M059J (cell line): ENCODE results near the gene MPP2. TPM values are rescaled to one million over a fixed set of nuclear protein-coding genes. Genes with fewer than 3 reads are reported as not detected.
A peak's percentile ranks its signal among the peaks of the same experiment; 100 is the strongest.
"Not testable (repeated sequence)": the region's sequence is repeated elsewhere in the genome, so short reads cannot be mapped to it uniquely, and the experiment has no call there.

Source experiments
- DNase-seq: peaks from one replicate; pipeline ENCODE4 v3.0.0-alpha.2; 2012; ENCODE audit warnings: low read depth
- total RNA-seq: library from RNA; depleted of rRNA; stranded (reverse); fragments of >200 nt; shearing (Covaris generic); gene quantifications from 2 replicates; pipeline ENCODE4 v1.2.3, GENCODE V29; 2014; rRNA removed

MPP2 gene
- total RNA-seq, result 2.5 and 4.4 TPM in 2 replicates

GRCh38 chr17:43907425-43907981, at the start of gene MPP2:
MPP2 (minus strand) TSS chr17:43907536; CDS start chr17:43904460, 3,076 bp downstream.
- peak; percentile 28 for DNase-seq

- DNase-seq, result no peak
Measured at GRCh38 chr17:43956222-43956621, 48.9 kb upstream of the MPP2 start.

- no peak for DNase-seq
Measured at GRCh38 chr17:43953746-43954145, 46.4 kb upstream of the MPP2 start, which contains the start of gene PYY. PYY (minus strand) TSS chr17:43953940; CDS start chr17:43953483, 457 bp downstream.

GRCh38 chr17:43952724-43953666, 45.7 kb upstream of the MPP2 start:
- no peak for DNase-seq

- DNase-seq, result no peak
Measured at GRCh38 chr17:43952351-43952723, 45.0 kb upstream of the MPP2 start.

- DNase-seq, result no peak
Measured at GRCh38 chr17:43951750-43952149, 44.4 kb upstream of the MPP2 start.

- no peak for DNase-seq
Measured at GRCh38 chr17:43950554-43950953, 43.2 kb upstream of the MPP2 start.

GRCh38 chr17:43949781-43950180, 42.4 kb upstream of the MPP2 start:
- peak; percentile 48 for DNase-seq

- no peak for DNase-seq
Measured at GRCh38 chr17:43946781-43947180, 39.4 kb upstream of the MPP2 start.

GRCh38 chr17:43945074-43945829, 37.9 kb upstream of the MPP2 start:
- DNase-seq, result peak; percentile 60

- no peak for DNase-seq
Measured at GRCh38 chr17:43942051-43942685, 34.8 kb upstream of the MPP2 start, which contains the start of gene PPY. PPY (minus strand) TSS chr17:43942476; CDS start chr17:43941654, 822 bp downstream.

- peak; percentile 48 for DNase-seq
Measured at GRCh38 chr17:43940630-43941029, 33.3 kb upstream of the MPP2 start.

- DNase-seq, result no peak
Measured at GRCh38 chr17:43939886-43940285, 32.5 kb upstream of the MPP2 start.

GRCh38 chr17:43939452-43939851, 32.1 kb upstream of the MPP2 start:
- DNase-seq, result not testable (repeated sequence)

GRCh38 chr17:43938838-43939182, 31.5 kb upstream of the MPP2 start:
- DNase-seq, result no peak

GRCh38 chr17:43936434-43936833, 29.1 kb upstream of the MPP2 start:
- peak; percentile 21 for DNase-seq

GRCh38 chr17:43935926-43936261, 28.6 kb upstream of the MPP2 start:
- no peak for DNase-seq

GRCh38 chr17:43935204-43935925, 28.0 kb upstream of the MPP2 start:
- no peak for DNase-seq

GRCh38 chr17:43932923-43933322, 25.6 kb upstream of the MPP2 start:
- DNase-seq, result no peak

- DNase-seq, result no peak
Measured at GRCh38 chr17:43932357-43932756, 25.0 kb upstream of the MPP2 start.

GRCh38 chr17:43931062-43931571, 23.8 kb upstream of the MPP2 start:
- DNase-seq, result no peak
